GM15510 (cell line): ENCODE data around the gene ASTL.
A peak's percentile ranks its signal among the peaks of the same experiment; 100 is the strongest.

Source experiments
- POLR2A ChIP-seq: IDR thresholded peaks from 3 replicates; pipeline ENCODE4 v1.6.1; 2011; ENCODE audit warnings: borderline replicate concordance; ENCODE audit not compliant: insufficient read length; ENCODE audit errors: extremely low read depth

ASTL gene

GRCh38 chr2:96138179-96139145 is at the start of gene ASTL:
Gene ASTL, minus strand, starts transcription at chr2:96138502. Its CDS starts 66 bp downstream, at chr2:96138436.
- no peak for TF ChIP-seq POLR2A

- no peak for TF ChIP-seq POLR2A
Observed at GRCh38 chr2:96186562-96186961, 48.3 kb upstream of the ASTL start.

- no peak for TF ChIP-seq POLR2A
Observed at GRCh38 chr2:96185516-96185915, 47.2 kb upstream of the ASTL start.

- TF ChIP-seq POLR2A = no peak
Observed at GRCh38 chr2:96184989-96185388, 46.7 kb upstream of the ASTL start.

GRCh38 chr2:96184188-96184587 is 45.9 kb upstream of the ASTL start:
- TF ChIP-seq POLR2A = no peak

GRCh38 chr2:96181529-96181928 is 43.2 kb upstream of the ASTL start:
- TF ChIP-seq POLR2A = no peak

- no peak for TF ChIP-seq POLR2A
Observed at GRCh38 chr2:96180521-96180920, 42.2 kb upstream of the ASTL start.

GRCh38 chr2:96180002-96180401 is 41.7 kb upstream of the ASTL start:
- TF ChIP-seq POLR2A = no peak

- no peak for TF ChIP-seq POLR2A
Observed at GRCh38 chr2:96176661-96177060, 38.4 kb upstream of the ASTL start.

GRCh38 chr2:96175951-96176350 is 37.6 kb upstream of the ASTL start:
- TF ChIP-seq POLR2A = no peak

- no peak for TF ChIP-seq POLR2A
Observed at GRCh38 chr2:96174251-96175144, 36.2 kb upstream of the ASTL start.

GRCh38 chr2:96171831-96172230 is 33.5 kb upstream of the ASTL start:
- TF ChIP-seq POLR2A = no peak

GRCh38 chr2:96170626-96171025 is 32.3 kb upstream of the ASTL start:
- TF ChIP-seq POLR2A = no peak

- TF ChIP-seq POLR2A = no peak
Observed at GRCh38 chr2:96169868-96170507, 31.7 kb upstream of the ASTL start.

GRCh38 chr2:96167407-96168013 is 29.2 kb upstream of the ASTL start:
- TF ChIP-seq POLR2A = no peak

- peak; percentile 74 for TF ChIP-seq POLR2A
Observed at GRCh38 chr2:96164459-96165184, 26.3 kb upstream of the ASTL start.
